Kidney epithelial cell (primary cell): ENCODE results near the gene INTS1. TPM values are rescaled to one million over a fixed set of nuclear protein-coding genes. Genes with fewer than 3 reads are reported as not detected.
"Not testable (repeated sequence)": the region's sequence is repeated elsewhere in the genome, so short reads cannot be mapped to it uniquely, and the experiment has no call there.

Experiments
- DNase-seq: peaks from one replicate; pipeline ENCODE4 v3.0.0-alpha.2; 2010; ENCODE audit warnings: low read depth
- H3K27me3 ChIP-seq: 2 replicates; pipeline ENCODE4 v1.6.0; 2011; ENCODE audit warnings: low read length; ENCODE audit not compliant: control insufficient read depth, insufficient read depth
- H3K36me3 ChIP-seq: 2 replicates; pipeline ENCODE4 v1.5.1; 2011; ENCODE audit warnings: low read length; ENCODE audit not compliant: control insufficient read depth, insufficient read depth
- H3K4me3 ChIP-seq: 2 replicates; pipeline ENCODE4 v1.5.1; 2011; ENCODE audit warnings: low read depth, mild to moderate bottlenecking, control low read depth, low read length
- total RNA-seq: library from RNA; depleted of rRNA; stranded (reverse); fragments of >200 nt; gene quantifications from 2 replicates; pipeline ENCODE4 v1.2.3, GENCODE V29; 2015
- TF ChIP-seq, protein P1 (sequence below): IDR thresholded peaks from 2 replicates; pipeline ENCODE4 v1.5.1; 2011; ENCODE audit warnings: mild to moderate bottlenecking, moderate library complexity, low read length, control low read depth, inconsistent platforms; ENCODE audit not compliant: insufficient read depth, poor library complexity, severe bottlenecking

INTS1 gene
- total RNA-seq, 1 donor from 2014 or later: 84.3 TPM

DNA sequence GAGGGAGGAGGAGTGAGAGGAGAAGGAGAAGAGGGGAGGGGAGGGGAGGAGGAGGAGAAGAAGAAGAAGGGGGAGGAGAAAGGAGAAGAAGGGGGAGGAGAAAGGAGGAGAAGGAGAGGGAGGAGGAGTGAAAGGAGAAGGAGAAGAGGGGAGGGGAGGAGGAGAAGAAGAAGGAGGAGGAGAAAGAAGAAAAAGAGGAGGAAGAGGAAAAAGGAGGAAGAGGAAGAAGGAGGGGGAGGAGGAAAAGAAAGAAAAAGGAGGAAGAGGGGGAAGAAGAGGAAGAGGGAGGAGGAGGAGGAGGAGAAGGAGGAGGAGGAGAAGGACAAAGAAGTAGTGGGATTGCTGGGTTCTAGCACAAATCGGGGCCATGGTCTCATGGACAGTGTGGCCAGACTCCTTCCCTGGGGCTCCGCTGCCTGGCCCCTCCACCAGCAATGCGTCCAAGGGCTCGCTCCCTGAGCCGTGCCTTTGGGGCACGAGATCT lies 22.1 kb upstream of the INTS1 start:
- TF ChIP-seq, protein P1, sequence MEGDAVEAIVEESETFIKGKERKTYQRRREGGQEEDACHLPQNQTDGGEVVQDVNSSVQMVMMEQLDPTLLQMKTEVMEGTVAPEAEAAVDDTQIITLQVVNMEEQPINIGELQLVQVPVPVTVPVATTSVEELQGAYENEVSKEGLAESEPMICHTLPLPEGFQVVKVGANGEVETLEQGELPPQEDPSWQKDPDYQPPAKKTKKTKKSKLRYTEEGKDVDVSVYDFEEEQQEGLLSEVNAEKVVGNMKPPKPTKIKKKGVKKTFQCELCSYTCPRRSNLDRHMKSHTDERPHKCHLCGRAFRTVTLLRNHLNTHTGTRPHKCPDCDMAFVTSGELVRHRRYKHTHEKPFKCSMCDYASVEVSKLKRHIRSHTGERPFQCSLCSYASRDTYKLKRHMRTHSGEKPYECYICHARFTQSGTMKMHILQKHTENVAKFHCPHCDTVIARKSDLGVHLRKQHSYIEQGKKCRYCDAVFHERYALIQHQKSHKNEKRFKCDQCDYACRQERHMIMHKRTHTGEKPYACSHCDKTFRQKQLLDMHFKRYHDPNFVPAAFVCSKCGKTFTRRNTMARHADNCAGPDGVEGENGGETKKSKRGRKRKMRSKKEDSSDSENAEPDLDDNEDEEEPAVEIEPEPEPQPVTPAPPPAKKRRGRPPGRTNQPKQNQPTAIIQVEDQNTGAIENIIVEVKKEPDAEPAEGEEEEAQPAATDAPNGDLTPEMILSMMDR: no peak
- Histone ChIP-seq H3K27me3 (peaks cover 18% of the 10 kb centered on the region), H3K36me3 (no peaks in the 10 kb centered on the region), H3K4me3 (no peak overlapping the region)
- no peak for DNase-seq

DNA sequence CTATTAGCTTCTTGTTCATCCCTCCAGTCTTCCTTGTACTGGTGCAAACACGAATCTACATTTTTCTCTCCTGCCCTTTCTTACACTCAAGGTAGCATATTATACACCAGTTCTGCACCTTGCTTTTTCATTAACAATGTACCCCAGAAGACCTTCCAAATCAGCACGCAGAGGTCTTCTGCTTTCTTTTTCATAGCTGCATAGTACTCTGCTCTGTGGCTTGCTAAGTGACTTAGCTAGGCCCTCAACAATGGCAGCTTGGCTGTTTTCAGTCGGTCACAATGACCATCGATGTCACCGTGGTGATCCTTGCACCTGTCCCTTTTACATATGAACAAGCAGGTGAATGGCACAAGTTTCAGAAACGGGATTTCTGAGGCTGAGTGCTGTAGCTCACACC lies 21.2 kb upstream of the INTS1 start:
- H3K4me3 ChIP-seq: no peak overlapping the region
- no peak for DNase-seq
- TF ChIP-seq, protein P1: no peak
- peaks cover 18% of the 10 kb centered on the region for H3K27me3 ChIP-seq
- no peaks in the 10 kb centered on the region for H3K36me3 ChIP-seq

DNA sequence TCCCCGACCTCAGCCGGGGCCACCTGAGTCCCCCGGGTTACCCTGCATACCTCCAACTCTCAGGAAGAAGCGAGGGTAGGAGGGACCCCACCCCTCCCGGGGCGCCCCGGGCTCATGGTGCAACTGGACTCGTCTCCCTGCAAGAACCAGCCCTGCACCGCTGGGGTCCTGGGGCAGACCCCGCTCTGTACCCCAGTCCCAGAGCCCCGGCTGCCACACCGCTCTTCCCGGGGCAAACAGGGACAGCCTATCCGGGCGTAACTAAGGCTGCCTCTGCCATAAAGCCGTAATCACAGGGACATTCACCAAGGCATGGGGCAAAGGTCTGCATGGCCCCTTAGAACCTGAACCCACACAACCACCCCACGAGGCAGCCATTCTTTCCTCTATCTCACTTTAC lies 19.7 kb upstream of the INTS1 start:
- Histone ChIP-seq H3K27me3 (peaks cover 18% of the 10 kb centered on the region), H3K36me3 (no peaks in the 10 kb centered on the region), H3K4me3 (no peak overlapping the region)
- TF ChIP-seq, protein P1: no peak
- no peak for DNase-seq

DNA sequence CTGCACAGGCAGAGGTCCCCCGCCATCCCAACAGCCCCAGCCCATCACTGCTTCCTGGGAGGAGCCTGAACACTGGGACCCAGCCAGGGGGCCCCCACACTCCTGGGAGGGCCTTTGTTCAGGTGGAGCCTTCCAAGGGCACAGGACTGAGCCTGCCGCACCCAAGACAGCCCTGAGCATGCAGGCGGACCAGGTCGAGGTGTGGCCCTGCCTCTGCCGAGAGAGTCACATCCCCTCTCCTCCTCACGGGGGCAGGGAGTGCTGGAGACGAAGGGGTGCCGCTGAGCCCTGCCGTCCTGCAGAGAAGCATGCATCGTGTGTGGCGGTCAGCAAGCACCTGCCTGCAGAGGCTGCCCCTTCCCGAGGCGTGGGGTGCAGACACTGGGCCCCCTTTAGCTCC lies 19.0 kb upstream of the INTS1 start:
- H3K36me3 ChIP-seq: no peaks in the 10 kb centered on the region

DNA sequence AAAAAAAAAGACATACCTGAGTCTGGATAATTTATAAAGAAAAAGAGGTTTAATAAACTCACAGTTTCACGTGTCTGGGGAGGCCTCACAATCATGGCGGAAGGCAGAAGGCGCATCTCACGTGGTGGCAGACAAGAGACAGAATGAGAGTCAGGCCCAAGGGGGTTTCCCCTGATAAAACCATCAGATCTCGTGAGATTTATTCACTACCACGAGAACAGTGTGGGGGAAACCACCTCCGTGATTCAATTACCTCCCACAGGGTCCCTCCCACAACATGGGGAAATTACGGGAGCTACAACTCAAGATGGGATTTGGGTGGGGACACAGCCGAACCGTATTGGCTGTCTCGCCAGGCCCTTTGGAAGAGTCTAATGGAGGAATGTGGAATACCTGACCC lies 17.3 kb upstream of the INTS1 start:
- no peak overlapping the region for H3K4me3 ChIP-seq
- H3K27me3 ChIP-seq: peaks cover 17% of the 10 kb centered on the region
- DNase-seq: no peak
- TF ChIP-seq, protein P1: no peak
- H3K36me3 ChIP-seq: no peaks in the 10 kb centered on the region

More for the DNA sequence above, 19.0 kb upstream of the INTS1 start:
- Histone ChIP-seq H3K4me3 (no peak overlapping the region), H3K27me3 (peaks cover 18% of the 10 kb centered on the region)
- TF ChIP-seq, protein P1: no peak
- no peak for DNase-seq

DNA sequence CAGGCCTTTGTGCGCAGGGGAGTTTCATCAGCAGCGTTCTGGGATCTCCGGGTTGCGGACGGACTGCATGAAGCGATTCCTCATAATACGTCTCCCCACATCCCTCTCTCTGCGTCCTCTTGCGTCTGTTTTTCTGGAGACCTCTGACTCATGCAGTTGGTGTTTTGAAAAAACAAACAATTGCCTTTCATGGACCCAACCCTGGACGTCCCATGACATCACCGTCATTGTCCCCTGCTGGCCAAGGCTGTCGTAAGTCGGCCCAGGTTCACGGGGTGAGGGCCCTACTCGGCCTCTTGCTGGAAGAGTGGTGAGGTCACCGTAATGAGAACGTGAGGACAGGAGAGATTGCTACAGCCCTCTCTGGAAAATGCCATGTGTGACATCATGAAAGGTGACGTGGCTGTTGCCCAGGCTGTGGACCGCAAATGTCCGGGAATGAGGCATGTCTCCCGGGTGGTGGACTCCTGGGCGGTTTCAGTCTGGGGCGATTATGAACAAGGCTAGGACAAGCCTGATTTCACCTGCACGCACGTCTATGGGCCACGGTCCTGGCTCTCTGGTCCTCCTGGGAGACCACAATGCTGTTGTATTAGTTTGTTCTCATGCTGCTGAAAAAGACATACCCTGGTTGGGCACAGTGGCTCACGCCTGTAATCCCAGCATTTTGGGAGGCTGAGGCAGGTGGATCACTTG lies 16.5 kb upstream of the INTS1 start:
- H3K36me3 ChIP-seq: no peaks in the 10 kb centered on the region
- DNase-seq: no peak
- TF ChIP-seq, protein P1: no peak
- H3K27me3 ChIP-seq: peaks cover 15% of the 10 kb centered on the region
- no peak overlapping the region for H3K4me3 ChIP-seq

DNA sequence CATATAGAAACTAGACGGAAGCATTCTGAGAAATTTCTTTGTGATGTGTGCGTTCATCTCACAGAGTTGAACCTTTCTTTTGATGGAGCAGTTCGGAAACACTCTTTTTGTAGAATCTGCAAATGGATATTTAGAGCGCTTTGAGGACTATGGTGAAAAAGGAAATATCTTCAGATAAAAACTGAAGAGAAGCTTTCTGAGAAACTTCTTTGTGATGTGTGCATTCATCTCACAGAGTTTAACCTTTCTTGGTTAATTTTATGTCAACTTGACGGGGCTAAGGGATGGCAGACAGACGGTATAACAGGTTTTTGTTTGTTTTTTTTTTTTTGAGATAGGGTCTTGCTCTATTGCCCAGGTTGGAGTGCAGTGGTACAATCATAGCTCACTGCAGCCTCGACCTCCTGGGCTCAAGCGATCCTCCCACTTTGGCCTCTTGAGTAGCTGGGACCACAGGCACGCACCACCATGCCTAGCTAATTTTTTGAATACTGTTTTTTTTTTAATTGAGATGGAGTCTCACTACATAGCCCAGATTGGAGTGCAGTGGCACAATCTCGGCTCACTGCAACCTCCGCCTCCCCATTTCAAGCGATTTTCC lies 15.2 kb upstream of the INTS1 start:
- not testable (repeated sequence) for H3K36me3 ChIP-seq, DNase-seq, H3K4me3 ChIP-seq
- peaks cover 15% of the 10 kb centered on the region for H3K27me3 ChIP-seq
